ENCODE data around the gene ABAT.
"Not testable (repeated sequence)": the region's sequence is repeated elsewhere in the genome, so short reads cannot be mapped to it uniquely, and the experiment has no call there.

ABAT gene

DNA sequence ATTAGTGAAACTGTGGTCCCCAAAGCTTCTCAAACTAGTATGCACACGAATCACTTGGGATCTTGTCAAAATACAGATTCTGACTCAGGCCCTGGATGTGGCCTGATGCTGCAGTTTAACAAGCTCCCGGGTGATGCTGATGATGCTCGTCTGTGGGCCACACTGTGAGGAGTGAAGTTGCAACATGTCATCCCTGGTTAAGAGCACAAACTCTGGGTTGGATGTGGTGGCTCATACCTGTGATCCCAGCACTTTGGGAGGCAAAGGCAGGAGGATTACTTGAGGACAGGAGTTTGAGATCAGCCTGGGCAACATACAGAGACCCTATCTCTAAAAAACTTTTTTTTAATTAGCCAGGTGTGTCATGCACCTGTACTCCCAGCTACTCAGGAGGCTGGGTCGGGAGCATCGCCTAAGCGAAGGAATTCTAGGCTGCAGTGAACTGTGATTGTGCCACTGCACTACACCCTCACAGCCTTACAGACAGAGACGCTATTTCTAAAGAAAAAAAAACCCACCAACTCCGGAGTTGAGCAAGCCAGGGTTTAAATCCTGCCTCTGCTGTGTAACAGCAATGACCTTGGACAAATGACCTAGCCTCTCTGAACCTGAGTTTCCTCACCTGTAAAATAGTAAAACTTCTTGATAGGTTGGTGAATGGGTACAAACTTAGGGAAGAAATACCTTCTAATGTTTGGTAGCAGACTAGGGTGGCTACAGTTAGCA is 24.4 kb upstream of the ABAT start:
- no peak for DNase-seq (ENCODE audit: low spot score)

DNA sequence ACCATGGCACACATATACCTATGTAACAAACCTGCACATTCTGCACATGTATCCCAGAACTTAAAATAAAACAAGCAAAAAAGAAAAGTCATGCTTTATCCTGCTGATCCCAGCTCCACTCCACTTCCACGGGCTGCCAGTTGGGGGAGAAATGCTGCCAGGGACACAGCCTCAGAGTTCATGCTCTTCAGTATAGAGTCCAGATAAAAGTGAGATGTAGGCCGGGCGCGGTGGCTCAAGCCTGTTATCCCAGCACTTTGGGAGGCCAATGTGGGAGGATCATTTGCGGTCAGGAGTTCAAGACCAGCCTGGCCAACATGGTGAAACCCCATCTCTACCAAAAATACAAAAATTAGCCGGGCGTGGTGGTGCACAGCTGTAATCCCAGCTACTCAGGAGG is 22.5 kb upstream of the ABAT start:
- DNase-seq (ENCODE audit: low spot score): not testable (repeated sequence)

- DNase-seq (ENCODE audit: low spot score): no peak
These were observed 19.2 kb upstream of the ABAT start for GRCh38 chr16:8655184-8655717.

DNA sequence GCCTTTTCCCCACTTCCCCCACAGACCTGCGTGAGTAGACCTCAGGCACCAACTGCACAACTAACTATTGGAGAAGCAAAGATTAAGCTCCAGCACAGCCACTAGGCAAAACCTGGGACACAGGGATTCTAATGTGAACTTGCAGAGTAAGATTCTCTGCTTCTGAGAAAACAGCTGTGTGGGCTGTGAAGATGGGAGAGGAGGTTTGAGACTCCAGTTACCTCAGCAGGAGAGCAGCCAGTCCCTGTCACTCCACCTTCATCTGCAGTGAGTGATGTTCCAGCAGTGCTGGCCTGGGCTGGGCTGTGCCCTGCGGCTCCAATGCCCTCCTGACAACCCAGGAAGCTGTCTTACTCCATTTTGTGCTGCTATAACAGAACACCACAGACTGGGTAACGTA is 18.0 kb upstream of the ABAT start:
- no peak for DNase-seq (ENCODE audit: low spot score)

- DNase-seq (ENCODE audit: low spot score): peak; percentile 40
These were observed 13.5 kb upstream of the ABAT start for GRCh38 chr16:8660841-8661301.

GRCh38 chr16:8661703-8662102 is 12.7 kb upstream of the ABAT start:
- no peak for DNase-seq (ENCODE audit: low spot score)

DNA sequence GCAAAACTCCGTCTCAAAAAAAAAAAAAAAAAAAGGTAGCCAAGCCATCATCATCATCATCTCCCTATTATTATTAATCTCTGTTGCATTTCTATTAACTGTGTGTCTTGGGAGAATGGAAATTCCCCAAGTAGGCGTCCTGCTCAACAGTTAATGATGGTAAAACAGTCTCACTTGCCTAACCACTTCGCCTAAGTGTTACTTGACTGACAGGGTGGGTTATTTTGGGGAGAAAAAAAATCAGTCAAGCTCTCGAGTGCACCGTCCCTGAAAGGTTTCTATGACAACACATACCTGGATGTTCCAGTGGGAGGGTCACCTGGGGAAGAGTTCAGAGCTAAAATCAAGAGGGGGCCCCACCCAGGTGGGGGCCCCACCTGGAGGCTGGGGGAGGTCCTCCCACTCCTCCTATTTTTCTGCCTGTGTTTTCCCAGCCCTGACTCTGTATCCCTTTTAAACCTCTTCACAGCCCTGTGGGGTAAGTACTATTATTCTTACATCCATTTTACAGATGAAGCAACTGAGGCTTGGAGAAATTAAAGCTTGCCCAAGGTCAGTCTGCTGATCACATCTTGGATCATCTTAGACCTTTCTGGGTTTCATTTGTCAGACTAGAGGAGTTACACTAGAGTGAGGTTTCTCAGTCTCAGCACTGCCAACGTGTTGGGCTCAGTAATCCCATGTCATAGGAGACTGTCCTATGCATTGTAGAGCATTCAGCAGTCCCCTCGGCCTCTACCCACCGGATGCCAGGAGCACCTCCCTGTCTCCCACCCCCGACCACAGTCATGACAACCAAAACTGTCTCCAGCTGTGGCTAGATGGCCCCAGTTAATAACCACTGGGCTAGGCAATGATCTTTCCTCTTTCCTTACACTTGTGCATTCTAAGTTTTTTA is 11.0 kb upstream of the ABAT start:
- DNase-seq (ENCODE audit: low spot score): no peak

DNA sequence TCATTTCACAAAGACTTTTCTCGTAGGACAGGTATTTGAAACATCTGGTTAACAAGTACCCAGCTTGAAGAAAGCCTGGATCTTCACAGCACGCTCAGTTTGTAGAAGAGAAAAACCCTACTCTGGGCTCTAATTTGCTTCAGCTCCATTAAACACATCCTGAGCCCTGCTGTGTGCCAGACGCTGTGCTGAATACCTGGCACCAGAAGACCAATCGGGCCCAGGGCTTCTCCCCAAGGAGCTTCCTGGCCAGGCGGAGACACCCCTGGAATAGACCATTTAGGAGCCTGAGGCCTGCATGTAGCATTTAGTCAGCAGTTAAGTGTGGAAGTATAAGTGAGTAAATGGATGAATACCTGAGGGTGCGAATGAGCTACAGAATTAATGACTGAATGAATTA is 8.9 kb upstream of the ABAT start:
- no peak for DNase-seq (ENCODE audit: low spot score)

DNA sequence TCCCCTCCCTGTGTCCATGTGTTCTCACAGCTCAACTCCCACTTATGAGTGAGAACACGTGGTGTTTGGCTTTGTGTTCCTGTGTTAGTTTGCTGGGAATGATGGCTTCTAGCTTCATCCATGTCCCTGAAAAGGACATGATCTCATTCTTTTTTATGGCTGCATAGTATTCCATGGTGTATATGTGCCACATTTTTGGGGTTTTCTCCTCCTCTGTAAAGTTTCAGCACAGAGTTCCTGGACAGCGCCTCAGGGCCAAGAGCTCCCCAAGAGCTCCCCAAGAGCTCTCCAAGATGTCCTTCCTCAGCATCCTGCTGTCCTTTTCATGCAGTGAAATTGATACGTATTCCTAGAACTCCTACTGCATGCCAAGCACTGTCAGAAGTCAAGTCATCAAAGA is 6.9 kb upstream of the ABAT start:
- DNase-seq (ENCODE audit: low spot score): no peak

DNA sequence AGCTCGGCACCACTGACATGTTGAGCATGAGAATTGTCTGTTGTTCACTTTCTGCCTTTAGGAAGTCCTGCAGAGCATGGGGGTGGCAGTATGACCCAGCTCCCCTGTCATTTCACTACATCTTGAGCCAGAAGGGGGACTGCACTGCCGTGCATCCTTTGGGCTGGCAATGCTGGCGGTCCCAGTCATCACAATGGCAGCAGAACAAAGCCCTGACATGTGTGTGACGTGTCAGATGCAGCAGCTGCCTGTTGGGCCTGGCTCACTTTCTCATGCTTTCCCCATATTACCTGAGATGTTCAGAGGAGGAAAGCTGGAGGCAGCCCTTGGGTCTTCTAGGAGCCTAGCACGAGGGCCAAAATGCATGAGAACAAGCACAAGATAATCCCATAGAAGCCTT is 6.3 kb upstream of the ABAT start:
- no peak for DNase-seq (ENCODE audit: low spot score)

DNA sequence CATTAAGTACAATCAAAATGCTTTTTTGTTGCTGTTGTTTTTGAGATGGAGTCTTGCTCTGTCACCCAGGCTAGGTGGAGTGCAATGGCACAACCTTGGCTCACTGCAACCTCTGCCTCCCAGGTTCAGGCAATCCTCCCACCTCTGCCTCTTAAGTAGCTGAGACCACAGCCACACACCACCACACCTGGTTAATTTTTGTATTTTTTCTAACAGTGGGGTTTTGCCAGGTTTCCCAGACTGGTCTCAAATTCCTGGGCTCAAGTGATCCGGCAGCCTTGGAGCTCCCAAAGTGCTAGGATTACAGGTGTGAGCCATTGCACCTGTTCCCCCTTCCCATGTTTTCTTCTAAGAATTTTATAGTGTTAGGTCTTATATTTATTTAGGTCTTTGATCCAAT is 4.9 kb upstream of the ABAT start:
- no peak for DNase-seq (ENCODE audit: low spot score)

DNA sequence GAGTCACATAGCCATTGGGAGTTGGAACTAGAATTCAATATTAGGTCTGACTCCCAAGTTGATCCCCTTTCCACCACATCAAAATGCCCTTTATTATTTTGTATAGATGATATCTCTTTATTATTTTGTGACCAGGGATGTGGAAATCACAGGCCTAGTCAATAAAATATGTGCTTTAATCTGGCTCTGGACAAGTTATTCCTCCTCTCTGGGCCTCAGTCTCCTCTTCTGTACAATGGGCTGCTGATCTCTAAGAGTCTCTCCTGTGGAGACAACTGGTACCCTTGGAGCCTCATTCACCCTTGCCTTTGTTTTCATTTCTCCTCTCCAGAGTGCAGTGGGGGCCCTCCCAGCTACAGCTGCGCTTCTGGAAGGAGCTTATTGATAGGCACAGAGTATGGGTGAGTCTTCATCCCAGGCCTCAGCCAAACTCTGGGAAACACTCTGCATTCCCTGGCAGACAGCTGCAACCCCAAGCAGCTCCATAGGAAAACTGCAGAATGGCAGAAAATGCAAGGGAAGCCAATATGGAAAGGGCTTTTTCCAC is 4.3 kb upstream of the ABAT start:
- DNase-seq (ENCODE audit: low spot score): no peak

- no peak for DNase-seq (ENCODE audit: low spot score)
These were observed 605 bp upstream of the ABAT start for GRCh38 chr16:8673611-8674412.

DNA sequence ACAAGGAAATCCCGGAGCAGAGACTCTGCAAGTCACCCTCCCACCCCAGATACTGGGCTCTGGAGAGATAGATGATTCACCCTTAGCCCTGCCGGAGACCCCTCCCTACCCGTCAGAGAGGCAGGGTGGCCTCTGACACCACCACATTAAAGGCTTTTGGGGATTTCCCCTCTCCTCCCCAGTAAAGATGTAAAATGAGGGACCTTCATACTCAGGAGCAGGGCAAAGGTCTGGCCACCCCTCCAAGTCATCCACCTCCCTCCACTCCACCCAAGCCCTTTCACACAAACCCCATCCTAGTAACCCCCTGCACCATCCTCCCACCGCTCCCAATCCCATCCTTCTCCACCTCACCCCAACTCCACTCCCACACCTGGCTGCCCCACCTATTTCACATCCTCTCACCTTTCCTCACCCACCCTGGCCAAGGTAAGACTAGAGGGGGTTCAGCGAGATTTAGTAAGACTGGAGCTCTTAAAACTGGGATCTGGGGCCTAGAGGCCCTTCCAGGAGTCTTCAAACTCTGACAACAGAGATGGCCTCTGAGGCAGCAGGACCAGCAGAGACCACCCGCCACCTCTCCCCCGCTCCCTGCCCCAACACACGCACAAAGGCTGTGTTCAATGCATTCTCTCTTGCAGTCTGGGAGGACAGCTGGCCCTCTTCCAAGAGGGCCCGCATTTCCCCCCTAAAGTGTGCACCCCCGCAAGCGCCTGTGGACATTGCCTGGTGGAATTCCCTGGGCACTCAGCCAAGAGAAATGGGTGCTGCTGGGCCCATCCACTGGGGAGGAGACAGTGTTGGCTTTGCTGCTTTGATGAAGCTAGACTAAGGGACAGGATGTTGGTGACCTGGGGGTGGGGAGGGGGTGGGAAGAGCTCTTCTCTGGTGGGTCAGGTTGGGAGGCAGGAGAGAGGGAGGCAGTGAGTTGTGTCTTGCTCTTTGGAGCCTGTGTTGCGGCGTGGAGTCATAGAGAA is 1.1 kb downstream of the ABAT start:
- DNase-seq (ENCODE audit: low spot score): no peak

DNA sequence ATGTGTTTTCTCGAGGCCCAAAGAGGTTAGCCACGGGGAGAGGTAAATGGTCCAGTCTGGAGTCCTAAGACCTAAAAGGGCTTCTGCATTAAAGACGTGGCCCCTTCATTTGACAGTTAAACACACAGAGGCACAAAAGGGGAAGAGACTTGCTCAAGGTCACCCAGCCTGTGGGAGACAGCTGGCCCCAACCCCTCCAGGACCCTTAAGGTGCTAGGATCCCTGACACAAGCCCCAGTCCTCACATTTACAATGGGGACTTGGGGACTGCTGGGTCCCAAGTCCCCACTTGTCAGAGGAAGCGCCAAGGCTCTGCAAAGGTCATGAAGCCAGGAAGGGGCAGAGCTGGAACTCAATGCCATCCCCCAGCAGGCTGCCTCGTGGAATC is 1.7 kb downstream of the ABAT start:
- no peak for DNase-seq (ENCODE audit: low spot score)

DNA sequence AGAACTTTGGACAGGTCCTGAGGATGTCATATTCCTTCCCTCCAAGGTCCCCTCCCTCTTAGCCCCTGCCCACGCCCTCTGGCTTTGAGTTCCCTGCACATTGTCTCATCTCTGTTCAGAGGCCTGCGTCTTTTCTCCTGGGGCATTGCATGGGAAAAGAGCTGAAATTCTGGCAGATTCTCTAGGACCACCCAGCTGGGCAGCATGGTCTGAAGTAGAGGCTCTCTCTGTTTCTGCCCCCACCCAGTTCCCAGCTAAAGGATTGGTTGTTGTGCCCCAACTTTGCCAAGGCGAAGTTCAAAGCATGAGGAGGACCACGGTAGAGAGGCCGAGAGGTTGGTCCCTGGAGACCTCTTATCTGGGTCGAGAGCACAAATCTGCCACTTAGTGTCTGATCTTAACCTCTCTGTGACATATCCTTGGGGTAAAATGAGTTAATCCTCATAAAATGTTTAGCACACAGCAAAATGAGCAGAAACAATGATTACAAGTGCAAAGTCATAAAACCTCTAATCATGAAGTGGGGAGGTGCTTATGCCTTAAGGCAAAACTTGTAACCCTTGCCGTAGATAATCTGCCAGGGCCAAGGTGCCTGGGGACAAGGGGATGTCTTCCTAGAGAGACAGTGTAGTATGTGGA is 2.4 kb downstream of the ABAT start:
- DNase-seq (ENCODE audit: low spot score): no peak

GRCh38 chr16:8677481-8677880 is 3.1 kb downstream of the ABAT start:
- DNase-seq (ENCODE audit: low spot score): no peak

- no peak for DNase-seq (ENCODE audit: low spot score)
These were observed 3.9 kb downstream of the ABAT start for GRCh38 chr16:8678068-8678927.

DNA sequence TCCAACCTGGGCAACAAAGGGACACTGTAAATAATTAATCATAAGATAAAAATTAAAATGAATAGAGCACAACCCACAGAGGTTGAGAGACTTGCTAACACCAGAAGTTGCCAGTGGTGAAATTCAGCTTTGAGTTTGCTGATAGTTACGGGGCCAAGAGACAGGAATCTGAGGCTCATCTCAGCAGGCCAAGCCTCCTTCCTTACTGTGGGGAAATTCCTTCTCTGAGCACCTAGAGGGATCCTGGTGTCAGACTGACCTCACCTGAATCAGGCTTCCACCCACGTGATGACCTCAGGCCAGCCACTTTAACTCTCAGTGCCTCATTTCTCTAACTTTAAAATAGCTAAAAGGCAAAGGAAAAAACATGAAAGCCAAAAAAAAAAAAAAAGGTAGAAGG is 4.7 kb downstream of the ABAT start:
- DNase-seq (ENCODE audit: low spot score): no peak

Data from pons (tissue), 1 donor.